GM18499 (cell line): ENCODE measurements around the gene TLK1.
"Not testable (repeated sequence)": the region's sequence is repeated elsewhere in the genome, so short reads cannot be mapped to it uniquely, and the experiment has no call there.

Experiments used
- ATAC-seq: cut with Tn5 transposase; IDR thresholded peaks from one replicate; pipeline ENCODE4 v1.9.1; 2021; ENCODE audit warnings: moderate number of reproducible peaks; ENCODE audit not compliant: insufficient read depth, unreplicated experiment

Gene TLK1

GRCh38 chr2:171087547-171087946 lies 73.1 kb downstream of the TLK1 start:
- no peak for ATAC-seq

GRCh38 chr2:171086352-171087290 lies 74.1 kb downstream of the TLK1 start:
- ATAC-seq = no peak

GRCh38 chr2:171084128-171084527 lies 76.6 kb downstream of the TLK1 start:
- ATAC-seq = no peak

- ATAC-seq = no peak
Measured at GRCh38 chr2:171083451-171083850, 77.2 kb downstream of the TLK1 start.

GRCh38 chr2:171081649-171082111 lies 79.0 kb downstream of the TLK1 start:
- no peak for ATAC-seq

GRCh38 chr2:171080607-171081006 lies 80.1 kb downstream of the TLK1 start:
- no peak for ATAC-seq

GRCh38 chr2:171076422-171076821 lies 84.3 kb downstream of the TLK1 start:
- ATAC-seq = not testable (repeated sequence)

DNA sequence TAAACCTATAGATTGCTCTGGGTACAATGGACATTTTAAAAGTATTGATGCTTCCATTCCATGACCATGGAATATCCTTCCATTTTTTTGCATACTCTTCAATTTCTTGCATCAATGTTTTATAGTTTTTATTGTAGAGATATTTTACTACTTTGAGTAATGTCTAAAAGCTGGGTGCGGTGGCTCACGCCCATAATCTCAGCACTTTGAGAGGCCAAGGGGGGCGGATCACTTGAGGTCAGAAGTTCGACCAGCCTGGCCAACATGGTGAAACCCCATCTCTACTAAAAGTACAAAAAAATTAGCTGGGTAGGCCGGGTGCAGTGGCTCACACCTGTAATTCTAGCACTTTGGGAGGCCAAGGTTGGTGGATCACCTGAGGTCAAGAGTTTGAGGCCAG lies 88.5 kb downstream of the TLK1 start:
- ATAC-seq = no peak

- no peak for ATAC-seq
Measured at GRCh38 chr2:171069286-171069956, 91.3 kb downstream of the TLK1 start.

GRCh38 chr2:171066110-171066509 lies 94.6 kb downstream of the TLK1 start:
- ATAC-seq = no peak

- no peak for ATAC-seq
Measured at GRCh38 chr2:171057575-171057974, 103.1 kb downstream of the TLK1 start.

- no peak for ATAC-seq
Measured at GRCh38 chr2:171056307-171056706, 104.4 kb downstream of the TLK1 start.

DNA sequence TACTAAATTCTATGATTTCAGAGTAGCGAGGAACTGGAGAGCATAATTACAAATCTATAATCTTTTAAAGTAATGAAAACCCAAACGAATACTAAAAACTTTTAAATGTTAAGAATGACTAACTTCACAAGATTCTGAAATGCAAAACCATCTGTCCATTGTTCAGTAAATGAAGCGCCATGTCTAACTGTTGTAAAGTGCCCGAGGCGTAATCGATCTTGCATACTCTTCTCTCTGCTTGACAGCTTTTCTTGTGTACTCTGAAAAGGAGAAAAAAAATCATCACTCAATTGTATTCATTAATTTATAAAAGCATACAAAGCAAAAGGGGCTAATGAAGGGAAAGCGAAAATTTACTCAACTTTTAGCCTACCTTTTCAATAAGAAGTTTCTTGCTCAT lies 111.0 kb downstream of the TLK1 start:
- no peak for ATAC-seq

- ATAC-seq = no peak
Measured at GRCh38 chr2:171046048-171046560, 114.6 kb downstream of the TLK1 start.

- ATAC-seq = no peak
Measured at GRCh38 chr2:171044416-171044815, 116.3 kb downstream of the TLK1 start.

GRCh38 chr2:171042253-171042969 lies 118.3 kb downstream of the TLK1 start:
- no peak for ATAC-seq

- ATAC-seq = no peak
Measured at GRCh38 chr2:171036532-171036931, 124.2 kb downstream of the TLK1 start.

GRCh38 chr2:171034315-171034714 lies 126.4 kb downstream of the TLK1 start:
- ATAC-seq = no peak

DNA sequence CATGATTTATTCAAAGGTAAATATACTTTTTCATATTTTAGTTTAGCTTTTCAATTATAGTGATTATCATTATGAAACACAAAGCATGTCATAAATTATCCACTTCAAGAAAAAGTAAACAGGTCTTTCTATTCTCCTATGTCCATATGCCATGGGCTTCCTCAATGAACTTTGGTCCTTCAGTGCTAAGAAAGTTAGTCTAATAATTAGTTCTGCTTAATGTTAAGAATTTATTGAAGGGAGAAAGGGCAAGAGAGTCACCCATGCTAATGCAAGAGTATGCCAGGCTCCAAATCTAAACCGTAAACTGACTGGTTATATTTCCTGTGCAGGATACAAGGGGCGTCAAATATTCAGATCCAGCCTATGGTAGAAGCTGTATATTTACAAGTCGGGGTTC lies 135.5 kb downstream of the TLK1 start:
- no peak for ATAC-seq

DNA sequence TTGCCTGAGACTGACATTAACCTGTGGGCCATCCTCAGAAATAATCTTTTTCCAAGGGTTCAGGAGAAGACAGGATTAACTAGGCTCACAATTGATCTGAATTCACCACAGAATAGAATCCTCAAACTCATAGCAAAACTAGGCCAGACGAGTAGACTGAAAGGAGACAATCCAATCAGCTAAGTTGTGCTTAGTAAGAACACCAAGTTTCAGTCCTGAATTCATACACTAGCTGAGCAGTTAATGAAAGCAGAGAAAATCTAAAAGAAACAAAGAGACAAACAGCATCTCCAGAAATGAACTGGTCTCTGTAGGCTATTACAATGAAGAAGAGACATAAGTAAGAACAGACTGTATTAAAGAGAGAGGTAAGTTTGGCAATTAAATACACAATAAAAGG lies 142.2 kb downstream of the TLK1 start:
- peak; percentile 63 for ATAC-seq

DNA sequence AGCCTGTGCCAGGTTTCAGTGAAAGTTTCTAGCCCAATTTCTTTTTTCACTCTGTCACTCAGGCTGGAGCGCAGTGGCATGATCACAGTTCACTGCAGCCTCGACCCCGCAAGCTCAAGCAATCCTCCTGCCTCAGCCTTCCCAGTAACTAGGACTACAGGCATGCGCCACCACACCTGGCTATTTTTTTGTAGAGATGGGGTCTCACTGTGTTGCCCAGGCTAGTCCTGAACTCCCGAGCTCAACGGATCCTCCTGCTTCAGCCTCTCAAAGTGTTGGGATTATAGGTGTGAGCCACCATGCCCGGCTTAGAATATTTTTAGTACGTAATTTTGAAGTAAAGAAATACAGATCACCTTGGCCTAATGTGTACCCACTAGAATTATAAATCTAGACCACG lies 144.6 kb downstream of the TLK1 start:
- ATAC-seq = no peak
